Panc1 (cell line): ENCODE measurements around the gene EGFL7. TPM values are rescaled to one million over a fixed set of nuclear protein-coding genes. Genes with fewer than 3 reads are reported as not detected.

Experiments
- ATAC-seq: fragments of 200-7000 bp; cut with Tn5 transposase; 2 replicates; pipeline ENCODE4 v1.9.1; 2020; ENCODE audit warnings: mild to moderate bottlenecking, moderate library complexity
- BruUV-seq: library from RNA; stranded (reverse); fragments of 400-500 nt; replicated peaks from 2 replicates; lab custom pipeline; 2021; lab: Mats Ljungman, UMichigan
- CTCF ChIA-PET: fragments of 300-600 bp; sonication (Branson Sonifier 250); formaldehyde crosslinking; loops from one replicate; lab custom pipeline; 2022; ENCODE audit warnings: antibody characterized with exemption; lab: Charles Lee
- POLR2A ChIA-PET: fragments of 300-600 bp; sonication (Branson Sonifier 250); formaldehyde crosslinking; loops from one replicate; lab custom pipeline; 2022; ENCODE audit warnings: antibody characterized with exemption; lab: Charles Lee
- DNase-seq: peaks from one replicate; pipeline ENCODE4 v3.0.0-alpha.2; 2010; ENCODE audit warnings: low read depth, low spot score
- H3K27ac ChIP-seq: 2 replicates; pipeline ENCODE4 v1.5.1; 2011; ENCODE audit warnings: mild to moderate bottlenecking, low read length, inconsistent platforms
- H3K27me3 ChIP-seq: fragments of 200-500 bp; sonication (Bioruptor generic); 2 replicates; pipeline ENCODE4 v1.6.0; 2014; ENCODE audit warnings: low read length, inconsistent platforms; ENCODE audit not compliant: control insufficient read depth, insufficient read depth
- H3K36me3 ChIP-seq: fragments of 200-500 bp; sonication (Bioruptor generic); 2 replicates; pipeline ENCODE4 v1.5.1; 2014; ENCODE audit warnings: inconsistent platforms, mild to moderate bottlenecking, low read length, moderate library complexity; ENCODE audit not compliant: control insufficient read depth, insufficient read depth
- H3K4me1 ChIP-seq: 2 replicates; pipeline ENCODE4 v1.5.1; 2011; ENCODE audit warnings: inconsistent platforms, mild to moderate bottlenecking, low read length, moderate library complexity; ENCODE audit not compliant: control insufficient read depth, insufficient read depth
- H3K4me3 ChIP-seq, 2 experiments: 2 replicates each; pipeline ENCODE4 v1.5.1; 2011 to 2012; ENCODE audit warnings: low read depth in 2 of 2, low read length in 2 of 2, mild to moderate bottlenecking in 2 of 2, inconsistent platforms in 1 of 2, moderate library complexity in 1 of 2
- H3K9me3 ChIP-seq: fragments of 200-500 bp; sonication (Bioruptor generic); 2 replicates; pipeline ENCODE4 v1.5.1; 2014; ENCODE audit warnings: low read depth, mild to moderate bottlenecking, inconsistent platforms, low read length, moderate library complexity; ENCODE audit not compliant: control insufficient read depth, insufficient read depth
- CTCF ChIP-seq: fragments of 450-650 bp; IDR thresholded peaks from 2 replicates; pipeline ENCODE4 v1.5.1; 2017; ENCODE audit warnings: mild to moderate bottlenecking
- POLR2AphosphoS5 ChIP-seq: IDR thresholded peaks from 2 replicates; pipeline ENCODE4 v1.6.1; 2012; ENCODE audit warnings: mild to moderate bottlenecking, low read depth, low read length, moderate library complexity
- REST ChIP-seq, 2 experiments: IDR thresholded peaks; 2 replicates each; pipeline ENCODE4 v1.6.1; 2011 to 2012; ENCODE audit warnings: low read depth in 2 of 2, control low read depth in 1 of 2, low read length in 1 of 2, mild to moderate bottlenecking in 1 of 2, moderate library complexity in 1 of 2; ENCODE audit not compliant: insufficient read depth in 1 of 2
- SIN3A ChIP-seq: IDR thresholded peaks from 2 replicates; pipeline ENCODE4 v1.6.1; 2012; ENCODE audit warnings: low read depth, mild to moderate bottlenecking, low read length, moderate library complexity, borderline replicate concordance; ENCODE audit not compliant: insufficient read depth
- TCF7L2 ChIP-seq: IDR thresholded peaks from 2 replicates; pipeline ENCODE4 v1.6.1; 2011; ENCODE audit warnings: mild to moderate bottlenecking, low read depth, low read length, inconsistent platforms
- in situ Hi-C: cut with HindIII; loops from 2 replicates; pipeline ENCODE4 v1.10.0; 2016; ENCODE audit warnings: low sequenced_read_pairs, low pct_unique_long_range_greater_than_20kb
- intact Hi-C: fragments of 100-400 bp; cut with micrococcal nuclease; formaldehyde crosslinking; loops from one replicate; pipeline ENCODE4 v1.10.0; 2022; ENCODE audit not compliant: unreplicated experiment
- total RNA-seq: library from RNA; stranded (reverse); gene quantifications from one replicate; pipeline ENCODE4 v1.2.1, GENCODE V29; 2021; ENCODE audit not compliant: unreplicated experiment

The EGFL7 gene
- total RNA-seq, 1 experiment from 2014 or later: 42.3 TPM

- Histone ChIP-seq H3K4me3 (no peak overlapping the region), H3K9me3 (no peaks in the 10 kb centered on the region), H3K36me3 (no peaks in the 10 kb centered on the region), H3K27ac (no peak overlapping the region), H3K4me1 (peaks cover 7% of the 10 kb centered on the region), H3K27me3 (no peaks in the 10 kb centered on the region)
- intact Hi-C loops (no loop called here), in situ Hi-C loops (no loop called here)
- DNase-seq (no peak), ATAC-seq (no peak)
- POLR2A ChIA-PET: no interaction called here
- no TSS peak for BruUV-seq
- CTCF ChIA-PET: interaction anchor here (0.6 kb wide), 1 partner anchor 11 kb away, joined by 3 read pairs; no protein-coding TSS in a partner anchor
- TF ChIP-seq REST (IDR thresholded peaks at IDR 0.05; ENCODE audit: insufficient read depth in 1 of 2, low read depth in 2 of 2, low read length in 1 of 2): no peak
These were observed 51.6 kb downstream of the EGFL7 start for GRCh38 chr9:136714096-136714892.

- in situ Hi-C loops (no loop called here), intact Hi-C loops (no loop called here)
- ChIA-PET CTCF (no interaction called here), POLR2A (no interaction called here)
- DNase-seq (no peak), ATAC-seq (no peak)
- no peaks in the 10 kb centered on the region for H3K36me3 ChIP-seq
- no peak overlapping the region for H3K27ac ChIP-seq
- peaks cover 8% of the 10 kb centered on the region for H3K4me1 ChIP-seq
- no peak overlapping the region for H3K4me3 ChIP-seq
- no peak for TF ChIP-seq TCF7L2
- TF ChIP-seq CTCF: no peak
- no peak for TF ChIP-seq REST (IDR thresholded peaks at IDR 0.05; ENCODE audit: insufficient read depth in 1 of 2, low read depth in 2 of 2, low read length in 1 of 2)
- no peak for TF ChIP-seq SIN3A
- TF ChIP-seq POLR2AphosphoS5: no peak
- no peaks in the 10 kb centered on the region for H3K27me3 ChIP-seq
- no TSS peak for BruUV-seq
- H3K9me3 ChIP-seq: no peaks in the 10 kb centered on the region
These were observed 52.2 kb downstream of the EGFL7 start for GRCh38 chr9:136714893-136715274.
